Measurements from ENCODE around the gene DTNA.

The DTNA gene

DNA sequence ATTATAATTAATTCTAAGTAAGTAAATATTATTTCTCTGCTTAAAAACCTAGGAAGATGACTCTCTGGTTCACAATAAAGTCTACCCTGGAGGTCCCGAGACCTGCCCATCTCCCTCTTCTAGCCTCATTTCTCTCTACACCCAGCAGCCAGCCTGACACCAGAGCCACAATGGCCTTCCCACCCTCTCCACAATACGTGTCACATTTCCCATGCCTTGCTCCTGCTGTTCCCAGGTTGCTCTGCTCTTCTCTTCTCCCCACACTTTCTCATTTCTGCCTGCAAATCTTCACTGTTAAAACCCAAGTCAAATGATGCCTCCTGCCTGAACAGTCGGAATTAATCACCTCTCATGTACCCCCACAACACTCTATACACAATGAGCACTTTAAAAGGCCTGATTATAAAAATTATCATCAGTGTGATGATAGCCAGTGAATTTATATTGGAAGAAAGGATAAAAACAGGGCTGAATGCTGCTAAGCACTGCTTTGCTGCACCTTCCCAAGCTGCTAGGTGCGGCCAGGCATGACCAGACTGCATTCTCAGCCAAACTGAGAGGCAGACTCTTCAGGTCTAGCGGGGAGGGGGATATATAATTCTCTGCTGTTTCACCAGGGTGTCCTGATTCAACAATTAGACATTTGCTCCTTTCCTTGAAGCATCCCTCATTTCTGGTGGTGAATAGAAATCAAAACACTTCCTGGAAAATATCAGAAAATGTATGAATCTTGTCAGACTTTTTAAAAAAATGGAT lies 160.6 kb downstream of the DTNA start:
- DNase-seq (ENCODE audit: low read depth), result no peak
- TF ChIP-seq CTCF (IDR thresholded peaks at IDR 0.05; ENCODE audit: low read length, missing control alignments), result no peak
- H3K4me3 ChIP-seq (replicated peaks; ENCODE audit: low read depth, low read length), result no peak overlapping the region

GRCh38 chr18:34871435-34871834 lies 161.3 kb downstream of the DTNA start:
- no peak for TF ChIP-seq CTCF (IDR thresholded peaks at IDR 0.05; ENCODE audit: low read length, missing control alignments)
- no peak for DNase-seq (ENCODE audit: low read depth)
- no peak overlapping the region for H3K4me3 ChIP-seq (replicated peaks; ENCODE audit: low read depth, low read length)

- no peak overlapping the region for H3K4me3 ChIP-seq (replicated peaks; ENCODE audit: low read depth, low read length)
- no peak for TF ChIP-seq CTCF (IDR thresholded peaks at IDR 0.05; ENCODE audit: low read length, missing control alignments)
- DNase-seq (ENCODE audit: low read depth), result no peak
These were observed 162.0 kb downstream of the DTNA start for GRCh38 chr18:34872066-34872465.

- H3K4me3 ChIP-seq (replicated peaks; ENCODE audit: low read depth, low read length), result no peak overlapping the region
- no peak for TF ChIP-seq CTCF (IDR thresholded peaks at IDR 0.05; ENCODE audit: low read length, missing control alignments)
- DNase-seq (ENCODE audit: low read depth), result no peak
These were observed 164.0 kb downstream of the DTNA start for GRCh38 chr18:34873986-34874580.

- DNase-seq (ENCODE audit: low read depth), result no peak
- no peak for TF ChIP-seq CTCF (IDR thresholded peaks at IDR 0.05; ENCODE audit: low read length, missing control alignments)
- H3K4me3 ChIP-seq (replicated peaks; ENCODE audit: low read depth, low read length), result no peak overlapping the region
These were observed 165.1 kb downstream of the DTNA start for GRCh38 chr18:34875150-34875549.

DNA sequence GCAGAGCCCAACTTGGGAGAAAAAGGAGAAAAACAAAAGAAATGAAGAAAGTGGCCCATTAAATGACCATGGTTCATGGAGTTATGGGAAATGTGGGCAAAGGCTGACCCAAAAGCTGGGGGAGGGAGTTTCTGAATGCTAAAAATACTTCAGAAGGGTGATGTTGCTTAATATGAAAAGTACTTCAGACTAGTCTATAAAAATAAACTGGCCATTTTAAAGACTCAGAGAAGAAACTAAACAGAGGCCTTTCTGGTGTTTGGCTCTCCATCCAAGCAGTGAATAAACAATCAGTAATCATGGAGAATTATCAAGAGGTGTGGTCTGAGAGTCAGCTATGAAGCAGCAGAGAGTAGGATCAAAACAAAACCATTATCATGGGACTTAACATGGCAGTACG lies 170.3 kb downstream of the DTNA start:
- no peak overlapping the region for H3K4me3 ChIP-seq (replicated peaks; ENCODE audit: low read depth, low read length)
- DNase-seq (ENCODE audit: low read depth), result no peak
- no peak for TF ChIP-seq CTCF (IDR thresholded peaks at IDR 0.05; ENCODE audit: low read length, missing control alignments)
